ENCODE data around the gene TSPAN14. TPM values are rescaled to one million over a fixed set of nuclear protein-coding genes. Genes with fewer than 3 reads are reported as not detected.

The TSPAN14 gene, protein sequence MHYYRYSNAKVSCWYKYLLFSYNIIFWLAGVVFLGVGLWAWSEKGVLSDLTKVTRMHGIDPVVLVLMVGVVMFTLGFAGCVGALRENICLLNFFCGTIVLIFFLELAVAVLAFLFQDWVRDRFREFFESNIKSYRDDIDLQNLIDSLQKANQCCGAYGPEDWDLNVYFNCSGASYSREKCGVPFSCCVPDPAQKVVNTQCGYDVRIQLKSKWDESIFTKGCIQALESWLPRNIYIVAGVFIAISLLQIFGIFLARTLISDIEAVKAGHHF
- 101 and 102 TPM in 2 replicates for total RNA-seq

DNA sequence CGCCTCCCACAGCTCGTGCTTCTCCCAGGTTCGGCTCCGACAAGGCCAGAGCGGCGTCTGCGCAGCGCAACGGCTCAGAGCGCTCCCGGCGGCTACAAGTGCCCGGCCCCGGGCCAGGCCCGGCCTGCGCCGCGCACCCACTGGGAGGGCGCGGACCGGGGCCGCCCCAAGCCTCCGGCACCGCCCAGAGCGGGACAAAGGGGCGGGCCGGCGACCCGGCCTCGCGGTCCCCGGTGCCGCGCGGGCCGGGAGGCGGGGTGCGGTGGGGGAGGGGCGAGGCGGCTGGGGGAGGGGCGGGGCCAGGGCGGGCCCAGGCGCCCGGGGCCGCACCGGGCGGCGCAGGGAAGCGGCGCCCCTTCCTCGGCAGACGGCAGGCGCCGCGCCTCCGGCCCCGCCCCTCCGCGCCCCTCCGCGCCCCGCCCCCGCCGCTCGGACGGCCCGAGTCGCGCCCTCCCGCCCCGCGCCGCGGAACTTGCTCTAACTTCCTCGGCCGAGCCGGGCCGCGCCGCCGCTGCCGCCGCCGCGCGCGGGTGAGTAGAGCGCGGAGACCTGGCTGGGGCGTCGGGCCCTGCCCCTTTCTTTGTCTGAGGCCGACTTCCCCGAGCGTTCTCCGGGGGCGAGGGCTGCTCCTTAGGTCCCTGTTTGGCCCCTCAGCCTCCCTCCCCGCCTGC lies at the start of gene TSPAN14:
TSPAN14 (plus strand) TSS at position 469 of the 671 bp plus-strand sequence. CDS start 34,924 bp downstream, outside the sequence.

DNA sequence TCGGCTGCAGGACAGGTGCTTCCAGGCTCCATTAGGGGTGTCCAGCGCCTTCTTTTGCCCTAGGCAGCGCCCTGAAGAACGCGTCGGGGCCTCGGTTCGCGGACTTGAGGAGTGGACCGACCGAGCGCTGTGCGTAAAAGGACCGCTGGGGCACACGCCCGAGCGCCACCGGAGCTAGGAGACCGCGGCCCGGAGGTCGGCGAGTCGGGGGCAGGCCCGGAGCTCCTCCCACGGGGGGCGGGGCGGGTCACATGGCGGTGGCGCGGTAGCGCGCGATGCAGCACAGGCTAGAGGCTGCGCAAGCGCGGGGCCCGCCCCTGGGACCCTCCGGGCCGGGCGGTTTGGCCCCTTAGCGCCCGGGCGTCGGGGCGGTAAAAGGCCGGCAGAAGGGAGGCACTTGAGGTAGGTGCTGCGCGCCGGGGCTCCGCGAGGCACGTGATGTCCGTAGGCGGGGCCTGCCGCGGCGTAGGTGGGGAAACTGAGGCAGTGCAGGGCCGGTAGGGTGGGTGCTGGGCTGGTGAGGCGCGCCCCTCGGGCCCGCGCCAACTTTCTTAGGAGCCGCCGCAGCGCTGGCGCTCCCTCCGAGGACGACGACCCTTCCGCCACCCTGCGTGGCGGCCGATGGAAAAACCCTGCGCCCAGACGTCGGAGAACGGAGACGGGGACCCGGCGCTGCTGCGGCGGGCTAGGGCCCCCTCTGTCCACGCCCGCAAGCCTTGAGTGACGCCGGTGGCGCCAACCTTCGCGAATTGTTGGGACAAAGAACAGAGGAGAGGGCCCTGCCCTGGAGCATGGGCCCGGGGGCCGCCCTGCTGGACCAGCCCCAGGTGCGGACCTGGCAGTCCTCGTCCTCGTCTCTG lies 45.6 kb upstream of the TSPAN14 start, which contains the start of gene PRXL2A:
PRXL2A (plus strand) TSS at position 310 of the 860 bp plus-strand sequence. CDS start 11,917 bp downstream, outside the sequence.

DNA sequence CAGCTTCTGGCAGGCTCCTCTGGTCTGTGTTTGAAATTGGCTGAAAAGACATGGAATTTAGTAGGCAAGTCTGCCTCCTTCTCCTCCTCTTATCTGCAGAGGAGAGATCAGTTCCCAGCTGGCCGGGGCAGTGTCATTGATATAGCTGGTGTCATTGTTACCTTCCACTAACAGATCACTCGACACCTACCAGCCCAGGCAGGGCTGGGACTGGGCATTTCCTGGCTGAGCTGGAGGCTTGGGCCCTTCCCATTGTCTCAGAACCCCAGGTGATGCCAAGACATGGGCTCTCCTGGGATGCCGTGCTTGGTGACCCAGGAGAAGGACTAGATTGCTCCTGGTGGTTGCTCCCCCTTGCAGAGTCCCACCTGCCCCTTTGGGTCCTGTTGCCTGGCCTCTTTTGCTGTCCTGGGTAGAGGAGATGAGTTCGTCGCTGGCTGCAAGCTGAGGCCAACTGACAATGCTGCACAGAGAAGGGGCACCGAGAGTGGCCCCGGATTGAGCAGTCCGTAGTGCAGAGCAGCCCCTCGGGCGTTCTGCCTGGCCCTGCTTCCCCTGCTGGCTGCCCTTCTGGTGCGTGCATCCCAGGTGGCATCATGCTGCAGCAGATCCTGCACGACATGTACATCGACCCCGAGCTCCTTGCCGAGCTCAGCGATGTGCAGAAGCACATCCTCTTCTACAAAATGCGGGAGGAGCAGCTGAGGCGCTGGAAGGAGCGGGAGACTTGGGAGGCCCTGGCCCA lies 83.8 kb downstream of the TSPAN14 start, which contains the start of gene SH2D4B:
SH2D4B (plus strand) TSS at position 167 of the 745 bp plus-strand sequence; CDS start at position 597, 430 bp downstream.

Other genes starting within 250 kb of the TSPAN14 start
- 19.4 and 21.9 TPM in 2 replicates for gene ANXA11, start 248.8 kb upstream of the TSPAN14 start, total RNA-seq
- not detected in 2 replicates for gene MAT1A, start 164.7 kb upstream of the TSPAN14 start, total RNA-seq
- not detected in 2 replicates for gene DYDC1, start 97.6 kb upstream of the TSPAN14 start, total RNA-seq
- not detected in 2 replicates for gene DYDC2, start 97.5 kb upstream of the TSPAN14 start, total RNA-seq
- gene PRXL2A, start 45.8 kb upstream of the TSPAN14 start, total RNA-seq = 241 and 263 TPM in 2 replicates
- under 0.01 TPM in 2 replicates for gene SH2D4B, start 83.6 kb downstream of the TSPAN14 start, total RNA-seq

Measured in dermis lymphatic vessel endothelial cell (primary cell).